ENCODE results near the gene NXPH3. TPM values are rescaled to one million over a fixed set of nuclear protein-coding genes. Genes with fewer than 3 reads are reported as not detected.

The NXPH3 gene
- total and polyA plus RNA-seq, 2 experiments from 2014 or later, result 2.1 to 9.0 TPM

DNA sequence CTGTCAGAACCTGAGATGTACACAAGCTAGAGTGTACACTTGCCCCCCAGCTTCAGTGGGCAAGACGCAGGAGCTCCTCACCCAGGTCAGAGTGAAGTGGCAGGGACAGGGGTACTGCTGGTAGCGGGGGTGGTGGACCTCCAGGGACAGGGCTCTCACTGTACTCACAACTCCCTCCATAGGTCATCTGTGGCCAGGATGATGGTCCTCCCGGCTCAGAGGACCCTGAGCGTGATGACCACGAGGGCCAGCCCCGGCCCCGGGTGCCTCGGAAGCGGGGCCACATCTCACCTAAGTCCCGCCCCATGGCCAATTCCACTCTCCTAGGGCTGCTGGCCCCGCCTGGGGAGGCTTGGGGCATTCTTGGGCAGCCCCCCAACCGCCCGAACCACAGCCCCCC is 2.7 kb downstream of the NXPH3 start:
- TF ChIP-seq, protein P1, sequence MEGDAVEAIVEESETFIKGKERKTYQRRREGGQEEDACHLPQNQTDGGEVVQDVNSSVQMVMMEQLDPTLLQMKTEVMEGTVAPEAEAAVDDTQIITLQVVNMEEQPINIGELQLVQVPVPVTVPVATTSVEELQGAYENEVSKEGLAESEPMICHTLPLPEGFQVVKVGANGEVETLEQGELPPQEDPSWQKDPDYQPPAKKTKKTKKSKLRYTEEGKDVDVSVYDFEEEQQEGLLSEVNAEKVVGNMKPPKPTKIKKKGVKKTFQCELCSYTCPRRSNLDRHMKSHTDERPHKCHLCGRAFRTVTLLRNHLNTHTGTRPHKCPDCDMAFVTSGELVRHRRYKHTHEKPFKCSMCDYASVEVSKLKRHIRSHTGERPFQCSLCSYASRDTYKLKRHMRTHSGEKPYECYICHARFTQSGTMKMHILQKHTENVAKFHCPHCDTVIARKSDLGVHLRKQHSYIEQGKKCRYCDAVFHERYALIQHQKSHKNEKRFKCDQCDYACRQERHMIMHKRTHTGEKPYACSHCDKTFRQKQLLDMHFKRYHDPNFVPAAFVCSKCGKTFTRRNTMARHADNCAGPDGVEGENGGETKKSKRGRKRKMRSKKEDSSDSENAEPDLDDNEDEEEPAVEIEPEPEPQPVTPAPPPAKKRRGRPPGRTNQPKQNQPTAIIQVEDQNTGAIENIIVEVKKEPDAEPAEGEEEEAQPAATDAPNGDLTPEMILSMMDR (IDR thresholded peaks at IDR 0.05; ENCODE audit: low read depth, low read length), result no peak
- no peak for DNase-seq (ENCODE audit: low read depth in 1 of 2, low spot score in 1 of 2)
- H3K4me1 ChIP-seq (ENCODE audit: low read depth), result peaks cover 8% of the 10 kb centered on the region

DNA sequence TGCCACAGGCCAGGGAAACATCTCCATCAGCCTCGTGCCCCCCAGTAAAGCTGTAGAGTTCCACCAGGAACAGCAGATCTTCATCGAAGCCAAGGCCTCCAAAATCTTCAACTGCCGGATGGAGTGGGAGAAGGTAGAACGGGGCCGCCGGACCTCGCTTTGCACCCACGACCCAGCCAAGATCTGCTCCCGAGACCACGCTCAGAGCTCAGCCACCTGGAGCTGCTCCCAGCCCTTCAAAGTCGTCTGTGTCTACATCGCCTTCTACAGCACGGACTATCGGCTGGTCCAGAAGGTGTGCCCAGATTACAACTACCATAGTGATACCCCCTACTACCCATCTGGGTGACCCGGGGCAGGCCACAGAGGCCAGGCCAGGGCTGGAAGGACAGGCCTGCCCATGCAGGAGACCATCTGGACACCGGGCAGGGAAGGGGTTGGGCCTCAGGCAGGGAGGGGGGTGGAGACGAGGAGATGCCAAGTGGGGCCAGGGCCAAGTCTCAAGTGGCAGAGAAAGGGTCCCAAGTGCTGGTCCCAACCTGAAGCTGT is 3.4 kb downstream of the NXPH3 start:
- Histone ChIP-seq H3K27me3 (peaks cover 1% of the 10 kb centered on the region), H3K27ac (no peak overlapping the region), H3K9me3 (ENCODE audit: low read depth) (no peaks in the 10 kb centered on the region), H3K4me1 (ENCODE audit: low read depth) (peaks cover 8% of the 10 kb centered on the region), H3K4me3 (no peak overlapping the region), H3K36me3 (no peaks in the 10 kb centered on the region)
- no peak for DNase-seq (ENCODE audit: low read depth in 1 of 2, low spot score in 1 of 2)
- TF ChIP-seq, protein P1 (IDR thresholded peaks at IDR 0.05; ENCODE audit: low read depth, low read length), result no peak

More for the DNA sequence above, 2.7 kb downstream of the NXPH3 start:
- Histone ChIP-seq H3K27me3 (peaks cover 5% of the 10 kb centered on the region), H3K9me3 (ENCODE audit: low read depth) (no peaks in the 10 kb centered on the region), H3K27ac (no peak overlapping the region), H3K36me3 (no peaks in the 10 kb centered on the region), H3K4me3 (no peak overlapping the region)

DNA sequence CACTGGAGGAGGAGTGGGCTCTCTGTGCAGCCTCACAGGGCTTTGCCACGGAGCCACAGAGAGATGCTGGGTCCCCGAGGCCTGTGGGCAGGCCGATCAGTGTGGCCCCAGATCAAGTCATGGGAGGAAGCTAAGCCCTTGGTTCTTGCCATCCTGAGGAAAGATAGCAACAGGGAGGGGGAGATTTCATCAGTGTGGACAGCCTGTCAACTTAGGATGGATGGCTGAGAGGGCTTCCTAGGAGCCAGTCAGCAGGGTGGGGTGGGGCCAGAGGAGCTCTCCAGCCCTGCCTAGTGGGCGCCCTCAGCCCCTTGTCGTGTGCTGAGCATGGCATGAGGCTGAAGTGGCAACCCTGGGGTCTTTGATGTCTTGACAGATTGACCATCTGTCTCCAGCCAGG is 3.9 kb downstream of the NXPH3 start:
- Histone ChIP-seq H3K4me3 (no peak overlapping the region), H3K4me1 (ENCODE audit: low read depth) (peaks cover 8% of the 10 kb centered on the region), H3K36me3 (no peaks in the 10 kb centered on the region), H3K9me3 (ENCODE audit: low read depth) (no peaks in the 10 kb centered on the region), H3K27ac (no peak overlapping the region), H3K27me3 (no peaks in the 10 kb centered on the region)
- no peak for DNase-seq (ENCODE audit: low read depth in 1 of 2, low spot score in 1 of 2)
- TF ChIP-seq, protein P1 (IDR thresholded peaks at IDR 0.05; ENCODE audit: low read depth, low read length), result no peak

DNA sequence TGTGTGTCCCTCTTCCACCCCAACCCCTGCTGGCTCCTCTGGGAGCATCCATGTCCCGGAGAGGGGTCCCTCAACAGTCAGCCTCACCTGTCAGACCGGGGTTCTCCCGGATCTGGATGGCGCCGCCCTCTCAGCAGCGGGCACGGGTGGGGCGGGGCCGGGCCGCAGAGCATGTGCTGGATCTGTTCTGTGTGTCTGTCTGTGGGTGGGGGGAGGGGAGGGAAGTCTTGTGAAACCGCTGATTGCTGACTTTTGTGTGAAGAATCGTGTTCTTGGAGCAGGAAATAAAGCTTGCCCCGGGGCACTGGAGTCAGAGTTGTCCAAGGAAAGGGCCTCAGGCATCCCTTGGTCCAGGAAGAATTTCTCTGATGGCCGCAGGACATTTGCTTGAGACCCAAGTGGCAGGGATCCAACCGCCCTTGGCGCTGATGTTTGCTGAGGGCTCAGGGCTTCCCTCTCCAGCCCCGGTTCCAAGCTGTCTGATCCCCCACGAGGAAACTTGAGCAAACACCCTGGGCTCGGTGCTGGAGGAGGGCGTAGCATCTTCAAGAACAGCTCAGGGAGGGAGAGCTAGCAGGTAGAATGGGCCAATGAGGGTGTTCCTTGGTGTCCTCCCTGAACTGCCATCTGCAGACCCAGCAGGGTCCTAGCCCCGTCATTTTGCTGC is 4.5 kb downstream of the NXPH3 start:
- DNase-seq (ENCODE audit: low read depth in 1 of 2, low spot score in 1 of 2), result no peak
- no peak overlapping the region for H3K27ac ChIP-seq
- no peaks in the 10 kb centered on the region for H3K9me3 ChIP-seq (ENCODE audit: low read depth)
- TF ChIP-seq, protein P1 (IDR thresholded peaks at IDR 0.05; ENCODE audit: low read depth, low read length), result no peak
- H3K4me3 ChIP-seq, result no peak overlapping the region
- H3K4me1 ChIP-seq (ENCODE audit: low read depth), result peaks cover 8% of the 10 kb centered on the region
- no peaks in the 10 kb centered on the region for H3K27me3 ChIP-seq
- H3K36me3 ChIP-seq, result no peaks in the 10 kb centered on the region

DNA sequence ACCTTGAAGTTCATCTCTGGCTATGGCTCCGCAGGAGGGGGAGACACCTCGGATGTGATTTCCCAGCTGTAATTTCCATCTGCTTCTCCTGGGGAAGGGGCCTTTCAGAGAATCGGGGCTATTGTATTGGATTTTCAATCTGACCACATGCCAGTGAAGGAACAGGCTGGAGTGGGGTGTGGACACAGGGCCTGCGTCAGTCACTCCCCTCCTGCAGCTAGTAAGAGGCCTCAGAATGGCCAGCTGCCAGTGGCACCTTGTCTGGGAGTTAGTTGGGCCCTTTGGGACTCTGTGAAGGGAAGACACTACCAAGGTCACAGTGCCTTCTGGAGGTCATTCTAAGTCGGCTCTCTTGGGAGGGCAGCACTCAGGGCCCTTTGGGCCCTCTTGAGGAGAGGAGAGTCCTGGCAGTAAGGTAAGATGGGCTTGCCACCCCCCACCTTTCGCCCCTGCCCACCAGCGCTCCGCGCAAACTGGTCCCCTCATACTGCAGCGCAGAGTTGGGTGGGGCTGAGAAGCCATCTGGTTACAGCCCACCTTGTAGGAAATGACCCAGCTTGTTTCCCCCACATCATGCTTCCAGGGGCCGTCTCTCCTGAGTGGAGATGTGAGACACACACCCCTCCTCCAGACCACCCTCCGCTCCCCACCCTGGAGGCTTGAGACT is 5.4 kb downstream of the NXPH3 start:
- H3K4me1 ChIP-seq (ENCODE audit: low read depth), result peaks cover 8% of the 10 kb centered on the region
- TF ChIP-seq, protein P1 (IDR thresholded peaks at IDR 0.05; ENCODE audit: low read depth, low read length), result no peak
- DNase-seq (ENCODE audit: low read depth in 1 of 2, low spot score in 1 of 2), result peak in 1 of 2 donors; percentile 36
- no peaks in the 10 kb centered on the region for H3K36me3 ChIP-seq
- no peaks in the 10 kb centered on the region for H3K9me3 ChIP-seq (ENCODE audit: low read depth)
- H3K27ac ChIP-seq, result no peak overlapping the region
- H3K27me3 ChIP-seq, result no peaks in the 10 kb centered on the region
- no peak overlapping the region for H3K4me3 ChIP-seq
